Stimulated activated CD4-positive, alpha-beta T cell treated with anti-CD3 and anti-CD28 coated beads, TNF-alpha, amount 100 ng/mL, for 4 hours (primary cell): ENCODE data around the gene BICDL1.
A peak's percentile ranks its signal among the peaks of the same experiment; 100 is the strongest.

ENCODE experiments used
- DNase-seq, 3 experiments: peaks; one replicate each; pipeline ENCODE4 v3.0.0-alpha.2; 2020; ENCODE audit warnings: low read depth in 3 of 3

The BICDL1 gene

GRCh38 chr12:120101182-120101581 is 112.1 kb downstream of the BICDL1 start:
- DNase-seq: no peak

- no peak for DNase-seq
Measured at GRCh38 chr12:120101617-120102016, 112.6 kb downstream of the BICDL1 start.

DNA sequence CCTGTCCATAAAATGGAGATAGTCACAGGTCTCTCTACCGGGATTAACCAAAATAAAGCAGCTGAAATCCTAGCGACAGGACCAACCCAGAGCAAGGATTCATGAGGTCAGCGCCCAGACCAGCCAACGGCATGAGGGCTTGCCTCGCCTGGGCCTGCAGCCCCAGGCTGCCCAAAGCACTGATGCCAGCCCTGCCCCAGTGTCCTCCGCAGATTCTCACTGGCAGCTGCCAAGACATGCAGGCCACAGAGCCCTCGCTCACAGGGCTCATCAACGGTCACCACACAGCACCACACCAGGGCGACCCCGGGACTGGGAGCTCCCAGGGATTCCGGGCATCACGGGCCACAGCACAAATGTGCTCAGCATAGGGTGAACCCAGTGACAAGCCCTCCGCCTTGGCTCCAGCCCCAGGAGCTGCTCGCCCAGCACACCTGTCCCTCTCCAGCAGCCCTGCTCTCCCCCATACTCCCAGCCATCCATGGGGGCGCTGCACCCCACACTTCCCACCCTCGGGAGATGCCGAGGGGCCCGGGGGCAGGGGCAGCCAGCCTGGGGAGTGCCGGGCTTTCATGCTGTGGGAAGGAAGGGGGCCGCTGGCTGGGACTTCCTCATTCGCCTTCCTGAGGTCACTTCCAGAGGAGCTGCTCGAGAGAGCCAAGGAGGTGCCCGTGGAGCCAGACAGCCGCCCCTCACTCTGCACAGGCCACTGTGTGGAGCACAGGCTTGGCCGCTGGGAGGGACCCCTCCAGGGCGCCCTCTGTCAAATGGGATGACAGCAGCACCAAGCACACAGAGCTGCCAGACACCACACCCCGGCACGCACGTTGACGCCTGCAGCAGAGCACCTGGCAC is 113.4 kb downstream of the BICDL1 start:
- DNase-seq: no peak

DNA sequence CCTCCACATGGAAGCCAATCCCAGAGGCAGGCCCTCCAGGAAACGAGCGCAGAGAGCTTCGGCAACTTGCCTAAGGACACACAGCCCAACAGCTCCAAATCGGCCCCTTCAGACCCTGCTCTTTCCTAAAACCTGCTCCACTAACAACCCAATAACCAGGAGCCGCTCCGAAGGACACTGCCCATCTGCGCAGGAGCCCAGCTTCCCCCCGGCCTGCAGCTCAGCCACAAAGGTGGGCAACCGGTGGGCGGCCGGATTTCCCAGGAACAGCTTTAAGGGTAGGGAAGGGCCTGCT is 114.0 kb downstream of the BICDL1 start:
- no peak for DNase-seq

- DNase-seq: no peak
Measured at GRCh38 chr12:120103371-120103770, 114.3 kb downstream of the BICDL1 start.

DNA sequence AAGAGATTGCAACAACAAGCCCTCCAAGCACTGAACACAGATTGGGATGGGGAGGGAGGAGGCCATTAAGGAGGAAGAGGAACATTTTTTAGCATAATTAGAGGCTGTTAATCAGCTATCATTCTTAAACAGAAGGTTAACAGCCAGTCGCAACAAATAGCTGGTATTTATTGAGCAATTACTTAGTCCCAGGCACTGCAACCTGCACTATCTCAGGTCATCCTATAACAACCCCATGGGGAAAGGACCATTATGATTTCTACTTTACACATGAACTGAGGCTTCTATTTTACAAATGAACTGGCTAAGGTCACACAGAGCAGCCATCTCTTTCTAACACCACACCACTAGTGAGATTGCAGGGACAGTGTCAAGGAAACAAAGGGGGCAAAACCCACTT is 117.1 kb downstream of the BICDL1 start:
- DNase-seq: no peak

DNA sequence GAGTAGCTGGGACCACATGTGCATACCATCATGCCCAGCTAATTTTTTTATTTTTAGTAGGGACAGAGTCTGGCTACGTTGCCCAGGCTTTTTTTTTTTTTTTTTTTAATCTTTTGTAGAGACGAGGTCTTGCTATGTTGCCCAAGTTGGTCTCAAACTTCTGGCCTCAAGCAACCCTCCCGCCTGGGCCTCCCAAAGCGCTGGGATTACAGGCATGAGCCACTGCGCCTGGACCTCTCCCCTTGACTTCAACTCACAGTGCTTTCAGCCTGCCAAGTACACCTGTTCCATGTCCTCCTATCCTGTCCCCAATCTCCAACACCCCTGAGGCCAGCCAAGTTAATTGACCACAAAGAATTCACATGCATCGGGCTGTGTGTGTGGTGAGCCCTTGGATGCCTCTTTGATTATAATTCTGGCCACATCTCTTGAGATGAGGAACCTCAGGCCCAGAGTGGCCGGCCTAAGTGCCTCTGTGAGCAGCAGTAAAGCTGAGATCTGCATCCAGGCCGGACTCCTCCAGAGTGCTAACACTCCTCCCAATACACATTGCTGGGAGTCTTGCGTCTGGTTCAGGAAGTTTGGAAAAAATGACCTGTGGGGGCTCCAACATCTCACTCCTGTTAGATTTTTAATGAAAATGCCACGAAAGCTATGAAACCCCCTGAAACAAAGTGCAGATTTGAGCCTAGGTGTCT is 120.7 kb downstream of the BICDL1 start:
- DNase-seq: no peak

DNA sequence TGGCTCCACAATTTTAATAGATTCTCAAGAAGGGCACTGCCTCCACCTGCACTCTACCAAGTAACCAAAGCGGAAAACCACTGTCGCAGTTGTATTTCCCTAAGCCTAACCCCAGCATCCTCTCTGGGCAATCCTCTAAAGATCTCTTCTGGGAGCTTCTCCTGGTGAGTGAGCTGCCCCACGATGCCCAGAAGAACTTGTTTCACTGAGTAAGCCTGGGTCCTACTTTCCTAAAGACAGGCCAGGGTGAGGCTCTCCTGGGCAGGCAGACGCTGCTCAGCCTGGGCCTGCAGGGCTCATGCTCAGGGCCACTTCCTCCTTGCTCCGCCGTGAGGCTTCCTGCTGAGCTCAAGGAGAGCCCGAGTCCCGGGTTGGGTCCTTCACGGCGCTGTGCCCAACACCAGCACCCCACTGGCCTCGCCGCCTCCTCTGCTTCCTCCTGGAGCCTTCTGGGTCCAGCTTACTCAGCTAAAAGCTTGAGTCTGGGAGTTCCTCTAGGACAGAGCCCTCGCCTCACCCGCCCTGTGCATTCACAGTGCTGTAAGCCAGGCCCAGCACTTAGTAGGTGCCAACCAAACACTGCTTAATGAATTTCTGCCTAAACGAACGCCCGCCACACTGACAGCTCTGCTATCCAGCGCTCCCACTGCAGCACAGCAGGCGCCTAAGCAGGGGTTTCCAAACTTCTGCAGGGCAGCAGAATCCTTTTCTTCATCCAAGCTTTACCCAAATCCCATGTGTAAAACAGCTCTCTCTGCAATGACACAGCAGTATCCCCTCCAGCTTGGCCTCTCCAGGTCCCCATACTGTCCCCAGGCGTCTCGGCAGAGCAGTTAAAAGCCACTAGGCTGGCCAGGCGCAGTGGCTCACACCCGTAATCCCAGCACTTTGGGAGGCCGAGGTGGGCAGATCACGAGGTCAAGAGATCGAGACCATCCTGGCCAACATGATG is 121.8 kb downstream of the BICDL1 start:
- no peak for DNase-seq

GRCh38 chr12:120115066-120115465 is 126.0 kb downstream of the BICDL1 start:
- DNase-seq: no peak

DNA sequence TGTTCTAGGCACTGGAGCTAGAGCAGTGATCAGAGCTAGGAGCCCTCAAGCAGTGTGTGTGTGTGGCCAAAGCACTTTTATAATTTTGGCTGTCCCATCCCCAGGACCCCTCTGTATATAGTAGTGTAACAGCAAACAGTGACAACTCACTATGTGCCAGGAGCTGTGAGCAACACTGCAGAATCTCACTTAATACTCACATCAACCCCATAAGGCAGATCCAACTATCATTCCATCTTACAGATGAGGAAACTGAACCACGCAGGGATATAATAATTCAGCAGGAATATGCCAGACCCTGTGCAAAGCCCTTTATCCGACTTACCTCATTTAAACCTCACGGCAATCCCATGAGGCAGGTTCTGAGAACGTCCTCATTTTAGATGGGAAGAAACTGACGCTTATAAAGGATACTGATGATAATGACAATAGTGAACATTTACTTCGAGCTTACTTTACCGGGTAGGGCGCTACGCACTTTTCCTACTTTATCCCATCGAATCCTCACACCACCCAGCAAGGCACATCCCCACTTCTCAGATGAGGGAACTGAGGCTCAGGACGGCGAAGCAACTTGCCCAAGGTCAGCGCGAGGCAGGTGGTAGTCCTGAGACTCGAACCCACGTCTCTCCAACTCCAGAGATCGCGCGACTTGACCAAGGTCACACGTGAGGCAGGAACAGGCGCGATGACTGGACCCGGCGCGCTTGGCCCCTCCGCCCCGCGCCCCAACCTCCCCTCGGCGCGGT is 126.8 kb downstream of the BICDL1 start:
- DNase-seq: no peak

DNA sequence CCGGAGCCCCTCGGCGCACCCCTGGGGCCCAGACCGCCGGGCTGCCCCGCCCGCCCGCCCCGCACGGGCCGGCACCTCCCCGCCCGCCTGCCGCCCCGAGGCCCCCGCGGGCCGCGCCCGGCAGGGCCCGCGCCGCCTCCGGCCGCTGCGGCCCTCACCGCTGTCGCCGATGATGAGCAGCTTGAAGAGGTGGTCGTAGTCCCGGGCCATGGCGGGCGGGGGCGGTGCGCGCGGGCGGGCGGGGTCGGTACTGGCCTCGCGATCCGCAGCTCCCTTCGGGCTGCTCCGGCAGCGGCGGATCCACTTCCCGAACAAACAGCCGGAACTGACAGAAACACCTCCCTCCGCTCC is 127.4 kb downstream of the BICDL1 start, which contains the start of gene RAB35:
Gene RAB35 (minus strand): TSS at position 313 of the 351 bp plus-strand sequence. CDS start 103 bp downstream, at position 210.
- no peak for DNase-seq

DNA sequence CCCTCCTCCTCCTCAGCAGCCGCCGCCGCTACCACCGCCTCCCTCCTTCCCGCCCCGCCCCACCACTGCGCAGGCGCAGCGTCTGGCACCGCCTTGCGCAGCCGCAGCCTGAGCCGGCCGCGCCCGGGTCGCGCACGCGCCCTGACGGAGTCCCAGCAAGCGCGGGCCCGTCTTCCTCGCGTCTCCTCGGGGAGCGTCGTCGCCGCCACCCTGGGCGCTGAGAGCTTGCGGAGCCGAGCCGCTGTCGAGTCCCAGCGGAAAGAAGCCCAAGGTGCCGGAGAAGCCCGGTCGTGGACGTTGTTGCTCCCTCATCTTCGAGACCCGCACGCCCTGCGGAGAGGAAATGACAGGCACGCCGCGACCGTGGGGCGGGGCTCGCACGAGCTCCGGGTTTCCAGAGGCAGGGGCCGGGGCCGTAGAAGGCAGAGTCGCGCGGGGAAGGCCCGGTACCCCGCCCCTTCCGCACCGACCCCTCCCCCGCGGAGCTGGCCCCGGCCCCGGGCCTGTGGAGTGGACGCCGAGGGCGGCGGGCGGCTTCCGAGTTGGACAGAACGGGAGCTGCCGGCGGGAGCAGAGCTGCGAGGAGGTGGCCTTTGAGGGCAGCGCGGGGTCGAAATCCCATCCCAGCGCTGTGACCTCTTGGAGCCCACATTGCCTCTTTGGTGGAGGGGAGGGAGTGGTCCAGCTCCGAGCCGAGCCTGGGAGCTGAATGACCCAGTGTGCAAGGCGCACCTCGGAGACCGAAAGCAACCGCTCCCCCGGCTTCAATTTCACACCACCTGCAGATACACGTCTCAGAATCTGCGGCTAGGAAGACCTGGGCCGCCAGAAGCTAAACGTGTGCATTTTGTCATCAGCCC is 128.0 kb downstream of the BICDL1 start:
- DNase-seq: peak; percentile 96 to 97 (median 97)

GRCh38 chr12:120117961-120118320 is 128.9 kb downstream of the BICDL1 start:
- no peak for DNase-seq

- DNase-seq: no peak
Measured at GRCh38 chr12:120118321-120119061, 129.5 kb downstream of the BICDL1 start.

- no peak for DNase-seq
Measured at GRCh38 chr12:120119271-120119973, 130.4 kb downstream of the BICDL1 start.

- DNase-seq: no peak
Measured at GRCh38 chr12:120121343-120121742, 132.3 kb downstream of the BICDL1 start.

GRCh38 chr12:120121766-120122293 is 132.8 kb downstream of the BICDL1 start:
- no peak for DNase-seq

DNA sequence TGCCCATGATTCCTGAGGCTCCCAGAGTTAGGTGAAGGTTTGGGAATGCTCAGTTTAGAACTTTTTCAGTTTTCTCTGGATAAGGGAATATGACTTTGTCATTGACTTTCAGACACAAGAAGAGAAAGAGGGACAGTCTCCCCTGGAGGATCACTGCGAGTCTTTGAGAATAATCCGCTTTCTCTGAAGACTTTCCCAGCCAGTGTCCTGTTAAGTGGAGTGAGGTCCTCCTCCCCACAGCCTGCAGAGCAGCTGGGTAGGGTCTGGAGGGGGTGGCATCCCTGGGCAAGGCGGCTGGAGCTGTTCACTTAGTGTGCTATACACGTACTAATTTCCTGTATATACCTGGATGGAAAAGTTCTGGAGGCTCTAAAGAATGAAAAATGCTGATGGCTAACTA is 136.0 kb downstream of the BICDL1 start:
- DNase-seq: no peak
